IMR-90 (cell line): ENCODE data around the gene FABP2. TPM values are rescaled to one million over a fixed set of nuclear protein-coding genes. Genes with fewer than 3 reads are reported as not detected.

Experiments used
- ATAC-seq: fragments of 200-7000 bp; cut with Tn5 transposase; 2 replicates; pipeline ENCODE4 v1.9.1; 2020; ENCODE audit warnings: low read depth, mild to moderate bottlenecking, moderate library complexity
- BruUV-seq: library from RNA; stranded (reverse); fragments of 400-500 nt; replicated peaks from 2 replicates; lab custom pipeline; 2021; lab: Mats Ljungman, UMichigan
- CTCF ChIA-PET: fragments of 300-600 bp; formaldehyde crosslinking; extraction: SDS; loops from one replicate; lab custom pipeline; 2021; ENCODE audit warnings: antibody characterized with exemption; lab: Yijun Ruan, JAX
- POLR2A ChIA-PET: fragments of 300-600 bp; sonication (Branson Sonifier 250); formaldehyde crosslinking; loops from one replicate; lab custom pipeline; 2022; ENCODE audit warnings: antibody characterized with exemption; ENCODE audit not compliant: unreplicated experiment; lab: Charles Lee
- DNase-seq: peaks from one replicate; pipeline ENCODE4 v3.0.0; 2013
- H2AFZ ChIP-seq: replicated peaks from 2 replicates; pipeline ENCODE3; 2013; ENCODE audit warnings: low read length, mild to moderate bottlenecking; ENCODE audit not compliant: poor library complexity
- H2AK5ac ChIP-seq: 2 replicates; pipeline ENCODE4 v1.6.1; 2013; ENCODE audit warnings: low read depth, low read length, inconsistent platforms
- H2AK9ac ChIP-seq: replicated peaks from 2 replicates; pipeline ENCODE3; 2013; ENCODE audit warnings: mild to moderate bottlenecking, low read depth, low read length, moderate library complexity; ENCODE audit not compliant: poor library complexity
- H2BK120ac ChIP-seq: 2 replicates; pipeline ENCODE4 v1.6.1; 2013; ENCODE audit warnings: low read depth, low read length, inconsistent platforms
- H2BK15ac ChIP-seq: 3 replicates; pipeline ENCODE4 v1.6.1; 2013; ENCODE audit warnings: low read depth, low read length, inconsistent platforms
- H2BK20ac ChIP-seq: 2 replicates; pipeline ENCODE4 v1.6.1; 2013; ENCODE audit warnings: low read depth, mild to moderate bottlenecking, inconsistent platforms, low read length, moderate library complexity
- H2BK5ac ChIP-seq: 2 replicates; pipeline ENCODE4 v1.6.1; 2013; ENCODE audit warnings: mild to moderate bottlenecking, low read depth, low read length, inconsistent platforms; ENCODE audit not compliant: poor library complexity, severe bottlenecking
- H3K14ac ChIP-seq: replicated peaks from 2 replicates; pipeline ENCODE4 v1.6.1; 2013; ENCODE audit warnings: low read depth, low read length, inconsistent platforms
- H3K18ac ChIP-seq: 2 replicates; pipeline ENCODE4 v1.6.1; 2013; ENCODE audit warnings: low read depth, low read length, control low read depth
- H3K23ac ChIP-seq: 2 replicates; pipeline ENCODE4 v1.6.1; 2013; ENCODE audit warnings: low read depth, low read length, inconsistent platforms
- H3K27ac ChIP-seq: 2 replicates; pipeline ENCODE4 v1.5.1; 2013; ENCODE audit warnings: mild to moderate bottlenecking, control low read depth, low read length; ENCODE audit not compliant: insufficient read depth
- H3K27me3 ChIP-seq: 2 replicates; pipeline ENCODE4 v1.6.1; 2013; ENCODE audit warnings: low read length; ENCODE audit not compliant: control insufficient read depth, insufficient read depth
- H3K36me3 ChIP-seq: 2 replicates; pipeline ENCODE4 v1.6.1; 2013; ENCODE audit warnings: low read length, mixed read lengths; ENCODE audit not compliant: control insufficient read depth, insufficient read depth
- H3K4ac ChIP-seq: 2 replicates; pipeline ENCODE4 v1.6.1; 2013; ENCODE audit warnings: low read depth, low read length, inconsistent platforms
- H3K4me1 ChIP-seq: 2 replicates; pipeline ENCODE4 v1.6.1; 2013; ENCODE audit warnings: low read length, mixed read lengths; ENCODE audit not compliant: control insufficient read depth, insufficient read depth
- H3K4me2 ChIP-seq: 2 replicates; pipeline ENCODE4 v1.6.1; 2013; ENCODE audit warnings: low read depth, mild to moderate bottlenecking, control low read depth, low read length, moderate library complexity
- H3K4me3 ChIP-seq: 2 replicates; pipeline ENCODE4 v1.5.1; 2013; ENCODE audit warnings: low read depth, mild to moderate bottlenecking, control low read depth, low read length, moderate library complexity; ENCODE audit not compliant: insufficient read depth
- H3K56ac ChIP-seq: 2 replicates; pipeline ENCODE4 v1.6.1; 2013; ENCODE audit warnings: low read length, inconsistent platforms; ENCODE audit not compliant: insufficient read depth; ENCODE audit errors: extremely low read depth
- H3K79me1 ChIP-seq, 2 experiments: 2 replicates each; pipeline ENCODE4 v1.6.1; 2013; ENCODE audit warnings: low read length in 2 of 2, inconsistent platforms in 1 of 2, low read depth in 1 of 2
- H3K9ac ChIP-seq: 2 replicates; pipeline ENCODE4 v1.6.1; 2013; ENCODE audit warnings: low read depth, low read length, control low read depth
- H3K9me1 ChIP-seq: 2 replicates; pipeline ENCODE4 v1.6.1; 2013; ENCODE audit warnings: low read length, inconsistent platforms; ENCODE audit not compliant: insufficient read depth
- H3K9me3 ChIP-seq: 2 replicates; pipeline ENCODE4 v1.6.1; 2013; ENCODE audit warnings: low read length; ENCODE audit not compliant: control insufficient read depth, insufficient read depth
- H4K20me1 ChIP-seq: 2 replicates; pipeline ENCODE4 v1.6.1; 2013; ENCODE audit warnings: low read length, inconsistent platforms; ENCODE audit not compliant: insufficient read depth
- H4K5ac ChIP-seq: 2 replicates; pipeline ENCODE4 v1.6.1; 2013; ENCODE audit warnings: mild to moderate bottlenecking, low read depth, low read length, control low read depth
- H4K8ac ChIP-seq, 2 experiments: 2 replicates each; pipeline ENCODE4 v1.6.1; 2013; ENCODE audit warnings: low read depth in 2 of 2, low read length in 2 of 2, control low read depth in 1 of 2, inconsistent platforms in 1 of 2
- H4K91ac ChIP-seq: 2 replicates; pipeline ENCODE4 v1.6.1; 2013; ENCODE audit warnings: low read depth, low read length, inconsistent platforms; ENCODE audit not compliant: insufficient read depth
- MAFK ChIP-seq: IDR thresholded peaks from 2 replicates; pipeline ENCODE4 v1.6.1; 2012; ENCODE audit warnings: low read depth, low read length, improper control_type of control experiment
- USF2 ChIP-seq: fragments of 150-350 bp; IDR thresholded peaks from 2 replicates; pipeline ENCODE4 v1.6.1; 2017; ENCODE audit warnings: mild to moderate bottlenecking, antibody characterized with exemption, low read length, low read depth
- WGBS, 2 experiments: methylation state at CpG; one replicate each; pipeline versions ENCODE4 v1.1.5 to v1.1.7; 2013; ENCODE audit warnings: missing lambda C conversion rate in 2 of 2; ENCODE audit not compliant: insufficient read length in 1 of 2; ENCODE audit errors: extremely low coverage in 2 of 2; 5-methylcytosine and 5-hydroxymethylcytosine counted together
- dilution Hi-C: fragments of 300-500 bp; cut with HindIII; formaldehyde crosslinking; loops from one replicate; pipeline ENCODE4 v1.14.3; 2018; ENCODE audit warnings: low sequenced_read_pairs; ENCODE audit not compliant: unreplicated experiment
- in situ Hi-C: fragments of 300-500 bp; cut with MboI; formaldehyde crosslinking; loops from 3 replicates; pipeline ENCODE4 v1.14.3; 2019; ENCODE audit warnings: low sequenced_read_pairs, inconsistent platforms, mixed read lengths
- intact Hi-C: fragments of 100-400 bp; cut with micrococcal nuclease; formaldehyde crosslinking; loops from 2 replicates; pipeline ENCODE4 v1.10.0; 2022
- polyA plus RNA-seq, 3 experiments: library from polyadenylated mRNA; depleted of rRNA; stranded (reverse); fragments of >200 nt; gene quantifications; 2 replicates each; pipeline ENCODE4 v1.2.3, GENCODE V29; 2012; ENCODE audit warnings: low replicate concordance in 1 of 3
- total RNA-seq: library from RNA; depleted of rRNA; stranded (reverse); fragments of >200 nt; gene quantifications from 2 replicates; pipeline ENCODE4 v1.2.3, GENCODE V29; 2012

The FABP2 gene
- total and polyA plus RNA-seq, 2 of the 4 experiments (the other 2 are of a cell fraction): not detected

GRCh38 chr4:119296356-119296755, 25.6 kb downstream of the FABP2 start:
- POLR2A ChIA-PET: no interaction called here

More at GRCh38 chr4:119296356-119296755, 25.6 kb downstream of the FABP2 start:
- Histone ChIP-seq H2AK9ac (no peak overlapping the region), H3K4ac (no peak overlapping the region), H4K91ac (no peak overlapping the region), H2AK5ac (no peak overlapping the region), H3K56ac (no peak overlapping the region), H3K9me3 (0 out of 2 replicates have a peak, but pooled peaks cover 2% of the 10 kb centered on the region), H3K27ac (no peak overlapping the region), H3K27me3 (no peaks in the 10 kb centered on the region), H2BK15ac (no peak overlapping the region), H2BK120ac (no peak overlapping the region), H3K18ac (no peak overlapping the region), H4K8ac (no peak overlapping the region), H3K4me3 (no peak overlapping the region), H3K23ac (no peak overlapping the region), H4K5ac (no peak overlapping the region), H3K36me3 (peaks cover 18% of the 10 kb centered on the region), H3K9me1 (peaks cover 3% of the 10 kb centered on the region; the same call in 1 of the 2 replicates), H3K9ac (no peak overlapping the region), H3K14ac (no peak overlapping the region), H2BK5ac (no peak overlapping the region), H3K4me1 (no peaks in the 10 kb centered on the region; the same call in 1 of the 2 replicates), H2AFZ (no peak overlapping the region), H2BK20ac (no peak overlapping the region), H3K4me2 (no peak overlapping the region), H4K20me1 (no peaks in the 10 kb centered on the region), H3K79me1 (peaks cover 5 to 43% of the 10 kb centered on the region in 2 experiments; a peak in 3 of 4 replicates)
- no TSS peak for BruUV-seq
- CTCF ChIA-PET: no interaction called here
- dilution Hi-C loops (loop anchor here (10.0 kb wide), 1 partner anchor 322 kb away; no protein-coding TSS in a partner anchor), intact Hi-C loops (no loop called here), in situ Hi-C loops (no loop called here)
- TF ChIP-seq MAFK (no peak), USF2 (no peak)
- no CpG with 5 or more reads among the region's 2 CpGs for WGBS, 2 experiments
- ATAC-seq (no peak), DNase-seq (no peak)
